Activated CD4-positive, alpha-beta T cell treated with anti-CD3 and anti-CD28 coated beads, Interleukin-2, amount 50 U/mL, for 4 hours (primary cell): Measurements from ENCODE around the gene INTS3.
"Not testable (repeated sequence)": the region's sequence is repeated elsewhere in the genome, so short reads cannot be mapped to it uniquely, and the experiment has no call there.

Experiments used
- DNase-seq, 2 experiments: peaks; one replicate each; pipeline ENCODE4 v3.0.0-alpha.2; 2020

Gene INTS3

DNA sequence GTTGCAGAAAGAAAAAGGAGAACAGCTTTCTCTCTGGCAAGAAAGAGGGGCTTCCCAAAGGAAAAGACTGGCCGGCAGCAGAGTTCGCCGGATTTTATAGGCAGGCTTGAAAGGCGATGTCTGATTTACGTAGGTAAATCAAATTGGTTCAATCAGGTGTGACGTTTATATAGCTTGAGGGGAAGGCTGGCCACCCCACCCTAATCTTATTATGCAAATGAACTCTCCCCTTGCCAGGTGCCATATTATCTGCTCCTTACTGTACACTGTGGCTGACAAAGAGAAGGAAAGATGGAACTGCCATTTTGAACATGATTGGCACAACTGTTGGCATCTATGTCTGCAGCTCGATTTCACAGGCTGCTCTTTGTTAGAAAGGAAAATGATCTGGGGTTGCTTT, 16.8 kb upstream of the INTS3 start:
- DNase-seq = no peak

- DNase-seq = not testable (repeated sequence)
These were observed 11.6 kb upstream of the INTS3 start for GRCh38 chr1:153716211-153716610.

GRCh38 chr1:153717330-153717729, 10.5 kb upstream of the INTS3 start:
- no peak for DNase-seq

GRCh38 chr1:153723687-153724086, 4.2 kb upstream of the INTS3 start:
- no peak for DNase-seq

DNA sequence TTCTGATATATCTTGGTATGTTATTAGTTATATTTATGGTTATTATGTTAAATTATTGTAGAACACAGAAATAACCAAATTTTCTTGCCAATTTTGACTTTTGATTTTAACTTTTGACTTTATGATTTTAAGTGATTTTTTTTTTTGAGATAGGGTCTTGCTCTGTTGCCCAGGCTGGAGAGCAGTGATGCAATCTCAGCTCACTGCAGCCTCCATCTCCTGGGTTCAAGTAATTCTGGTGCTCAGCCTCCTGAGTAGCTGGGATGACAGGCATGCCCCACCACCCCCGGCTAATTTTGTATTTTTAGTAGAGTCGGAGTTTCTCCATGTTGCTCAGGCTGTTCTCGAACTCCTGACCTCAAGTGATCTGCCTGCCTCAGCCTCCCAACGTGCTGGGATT, 3.2 kb upstream of the INTS3 start:
- DNase-seq = not testable (repeated sequence)

DNA sequence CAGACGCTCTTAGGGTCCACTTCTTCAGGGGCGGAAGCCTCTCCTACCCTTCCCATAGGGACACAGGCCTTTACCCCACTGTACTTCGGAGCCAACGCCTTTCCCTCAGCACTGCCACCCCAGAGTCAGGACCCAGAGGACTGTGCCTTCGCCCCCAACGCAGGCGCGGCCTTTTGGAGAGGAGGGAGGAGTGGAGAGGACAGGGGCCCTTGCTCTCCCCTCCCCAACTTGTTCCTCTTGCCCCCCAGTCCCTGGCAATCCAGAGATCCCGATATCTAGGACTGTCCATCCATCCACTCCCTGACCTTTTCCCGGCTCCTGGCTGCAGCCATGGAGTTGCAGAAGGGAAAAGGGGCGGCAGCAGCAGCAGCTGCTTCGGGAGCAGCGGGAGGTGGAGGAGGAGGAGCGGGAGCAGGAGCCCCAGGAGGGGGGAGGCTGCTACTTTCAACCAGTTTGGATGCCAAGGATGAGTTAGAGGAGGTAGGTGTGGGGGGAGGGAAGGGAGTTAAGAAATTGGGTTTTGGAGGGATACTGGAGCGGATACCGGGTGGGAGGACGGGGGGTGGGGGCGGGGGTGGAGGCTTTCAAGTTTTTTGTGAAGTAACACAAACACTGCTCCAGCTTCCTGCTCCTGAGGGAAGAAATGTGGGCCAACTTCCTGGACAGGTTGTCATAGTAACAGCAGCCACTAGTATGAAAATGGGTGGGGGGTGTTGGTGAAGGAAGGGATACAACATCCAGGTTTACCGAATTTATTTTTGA, 636 bp downstream of the INTS3 start:
- DNase-seq = peak; percentile 27

GRCh38 chr1:153730468-153730988, 2.7 kb downstream of the INTS3 start:
- no peak for DNase-seq

DNA sequence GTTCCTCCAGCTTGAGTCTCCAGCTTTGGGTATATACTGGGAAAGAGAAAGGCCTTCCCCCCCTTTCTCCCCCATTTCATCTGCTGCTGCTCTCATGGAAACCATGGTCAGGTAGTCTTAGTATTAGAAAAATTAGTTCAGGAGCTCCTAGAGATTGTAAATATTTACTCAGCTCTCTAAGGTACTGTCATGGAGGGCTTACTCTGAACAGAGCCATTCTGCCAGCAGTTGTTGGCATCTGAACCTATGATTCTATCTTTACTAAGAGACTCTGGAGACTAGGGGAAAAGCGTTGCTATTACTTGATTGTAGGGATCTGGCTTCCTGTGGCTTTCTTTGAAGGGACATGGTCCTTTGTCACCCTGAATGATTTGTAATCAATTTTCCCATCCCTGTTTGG, 6.1 kb downstream of the INTS3 start:
- DNase-seq = no peak

DNA sequence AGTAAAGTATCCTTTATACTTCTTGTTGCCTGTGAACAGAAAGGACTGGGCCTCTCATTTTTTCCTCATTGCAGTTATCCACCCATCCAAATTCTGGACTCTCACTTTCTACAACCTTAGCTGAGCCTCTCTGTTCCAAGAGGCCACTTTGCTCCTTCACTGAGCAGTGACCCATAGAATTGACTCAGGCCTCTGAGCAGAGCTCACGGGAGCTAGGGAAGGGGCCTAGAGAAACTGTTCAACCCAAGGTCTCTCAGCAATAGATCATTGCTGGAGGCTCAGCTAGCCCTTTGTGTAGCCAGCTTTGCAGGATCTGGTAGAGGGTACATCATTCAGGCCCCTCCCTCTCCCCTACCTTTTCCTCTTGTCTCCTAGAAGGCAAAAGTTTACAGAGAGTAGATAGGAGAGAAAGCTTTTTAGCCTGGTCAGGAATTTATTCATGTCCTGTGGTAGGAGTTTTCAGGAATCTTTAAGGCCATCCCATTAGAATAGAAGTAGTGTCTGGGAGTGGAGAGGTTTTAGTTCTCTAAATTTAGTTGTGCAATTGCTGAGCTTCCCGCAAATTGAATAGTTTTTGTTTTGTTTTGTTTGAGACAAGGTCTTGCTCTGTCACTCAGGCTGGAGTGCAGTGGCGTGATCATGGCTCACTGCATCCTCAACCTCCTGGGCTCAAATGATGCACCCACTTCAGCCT, 6.7 kb downstream of the INTS3 start:
- no peak for DNase-seq

- DNase-seq = no peak
These were observed 7.2 kb downstream of the INTS3 start for GRCh38 chr1:153735090-153735420.

DNA sequence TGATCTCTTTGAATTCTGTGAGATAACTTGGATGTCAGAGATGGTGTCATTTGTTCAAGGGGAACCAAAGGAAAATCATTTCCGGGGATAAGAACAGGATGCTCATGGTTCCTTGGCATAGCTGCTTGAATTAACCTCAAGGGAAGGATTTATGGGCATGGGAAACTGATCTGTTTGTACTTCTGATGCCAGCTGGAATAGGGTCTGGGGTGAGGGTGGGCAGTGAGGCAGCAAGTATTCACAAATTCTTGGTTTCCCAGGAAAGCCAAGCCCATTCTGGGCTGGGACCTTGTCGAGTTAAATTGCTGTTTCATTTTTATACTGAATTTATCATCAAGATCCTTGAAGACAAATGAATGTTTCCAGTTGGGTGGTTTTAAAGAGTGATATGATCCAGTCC, 14.1 kb downstream of the INTS3 start:
- no peak for DNase-seq

DNA sequence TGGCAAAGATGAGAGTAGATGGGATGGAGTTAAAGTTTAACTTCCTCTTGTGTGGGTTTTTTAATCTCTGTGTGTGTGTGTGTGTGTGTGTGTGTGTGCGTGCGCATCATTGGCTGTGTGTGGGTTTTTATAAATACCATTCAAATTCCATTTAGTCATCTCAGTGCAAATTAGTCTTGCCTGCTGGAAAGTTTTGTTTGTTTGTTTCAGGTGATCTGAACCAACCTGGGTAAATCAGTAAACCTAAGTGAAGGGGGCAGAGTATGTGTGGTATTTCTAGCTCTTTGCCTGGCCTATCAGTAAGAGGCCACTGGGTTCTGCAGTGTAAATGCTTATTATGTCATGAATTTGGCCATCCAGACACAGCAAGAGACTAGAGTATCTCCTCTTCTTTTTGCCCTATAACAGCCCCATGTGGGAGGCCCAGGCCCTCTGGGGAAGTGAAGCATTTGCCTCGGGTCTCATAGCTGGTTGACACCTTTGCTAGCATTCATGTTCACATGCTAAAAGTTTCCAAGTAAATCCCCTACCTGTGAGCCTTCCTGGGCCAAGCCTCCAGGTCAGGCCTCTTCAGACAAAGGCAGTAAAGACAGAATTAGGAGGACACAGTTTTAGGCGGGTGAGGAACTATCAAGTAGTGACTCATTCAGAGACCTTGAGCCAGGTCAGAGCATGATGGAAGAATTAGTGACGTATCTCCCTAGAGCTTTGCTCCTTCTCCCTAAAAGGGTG, 14.7 kb downstream of the INTS3 start:
- no peak for DNase-seq

DNA sequence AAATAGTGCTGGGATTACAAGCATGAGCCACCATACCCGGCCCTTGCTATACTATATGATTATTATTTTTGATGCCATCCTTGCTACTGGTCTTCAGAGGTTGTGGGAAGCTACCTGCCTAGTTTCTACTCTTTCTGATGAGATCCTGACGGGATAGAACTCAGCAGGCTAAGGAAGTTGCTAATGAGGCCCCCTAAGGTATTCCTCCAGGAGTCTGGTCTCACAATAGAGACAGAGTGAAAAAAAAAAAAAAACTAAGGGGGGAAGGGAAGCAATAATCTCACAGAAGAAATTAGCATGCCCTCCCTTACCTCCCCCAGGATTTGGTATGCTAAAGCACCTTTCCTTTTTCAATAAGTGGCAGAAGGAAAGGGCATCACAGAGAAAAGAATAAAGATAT, 17.6 kb downstream of the INTS3 start:
- no peak for DNase-seq

DNA sequence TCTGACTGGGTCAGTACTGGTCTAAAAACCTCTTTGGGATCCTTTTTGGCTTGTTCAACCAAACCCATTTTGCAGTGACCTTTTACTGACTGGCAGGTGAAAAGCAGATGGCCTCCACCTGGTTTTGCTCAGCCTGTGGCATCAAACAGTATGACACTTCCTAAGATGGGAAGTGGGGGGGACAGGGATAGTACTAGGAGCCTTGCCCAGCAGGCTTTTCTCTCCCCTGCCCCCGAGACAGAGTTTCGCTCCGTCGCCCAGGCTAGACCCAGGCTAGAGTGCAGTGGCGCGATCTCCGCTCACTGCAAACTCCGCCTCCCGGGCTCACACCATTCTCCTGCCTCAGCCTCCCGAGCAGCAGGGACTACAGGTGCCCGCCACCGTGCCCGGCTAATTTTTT, 18.3 kb downstream of the INTS3 start:
- DNase-seq = no peak

- no peak for DNase-seq
These were observed 21.1 kb downstream of the INTS3 start for GRCh38 chr1:153748903-153749302.

DNA sequence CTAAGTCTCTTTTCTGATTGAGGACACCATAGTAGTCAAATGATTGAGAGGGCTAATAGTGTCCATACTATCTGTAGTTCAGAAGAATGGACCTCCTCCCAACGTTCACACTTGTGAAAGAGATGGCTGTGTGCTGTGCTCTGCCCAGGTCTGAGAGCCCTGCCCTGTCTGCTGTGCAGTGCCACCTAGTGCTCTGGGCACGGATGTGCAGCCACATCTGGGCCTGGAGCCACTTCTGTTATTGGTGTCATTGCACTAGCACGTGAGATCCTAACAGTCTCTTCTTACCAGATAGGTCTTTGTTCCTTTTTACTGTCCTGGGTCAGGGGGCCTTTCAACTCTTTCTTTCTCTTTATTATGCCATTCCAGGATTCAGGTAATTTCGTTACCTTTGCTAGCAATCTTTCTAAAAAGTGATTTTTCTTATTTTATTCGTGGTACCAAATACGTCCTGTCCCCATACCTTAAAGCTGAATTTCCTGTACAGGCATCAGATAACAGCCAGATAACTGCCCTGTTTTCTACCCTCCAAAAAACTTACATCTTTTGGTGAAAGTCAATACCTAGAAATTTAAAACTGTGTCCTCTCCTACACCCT, 21.7 kb downstream of the INTS3 start:
- DNase-seq = peak; percentile 69 to 76

GRCh38 chr1:153750026-153750995, 22.5 kb downstream of the INTS3 start:
- no peak for DNase-seq

DNA sequence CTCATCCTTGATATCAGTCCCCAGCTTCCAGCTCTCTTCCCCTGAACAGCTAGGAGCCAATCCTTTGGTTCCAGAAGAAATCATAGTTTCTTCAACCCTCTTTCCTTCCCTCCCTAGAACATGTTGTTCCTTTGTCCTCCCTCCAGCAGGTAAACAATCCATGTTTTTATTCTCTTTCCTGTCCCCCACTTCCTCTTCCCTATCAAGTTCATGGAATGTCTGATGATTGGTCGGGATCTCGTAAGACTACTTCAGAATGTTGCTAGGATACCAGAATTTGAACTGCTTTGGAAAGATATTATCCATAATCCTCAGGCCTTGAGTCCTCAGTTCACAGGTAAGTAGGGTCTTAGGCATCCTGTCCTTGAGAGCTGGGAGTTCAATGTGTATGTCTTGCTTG, 24.2 kb downstream of the INTS3 start:
- no peak for DNase-seq

DNA sequence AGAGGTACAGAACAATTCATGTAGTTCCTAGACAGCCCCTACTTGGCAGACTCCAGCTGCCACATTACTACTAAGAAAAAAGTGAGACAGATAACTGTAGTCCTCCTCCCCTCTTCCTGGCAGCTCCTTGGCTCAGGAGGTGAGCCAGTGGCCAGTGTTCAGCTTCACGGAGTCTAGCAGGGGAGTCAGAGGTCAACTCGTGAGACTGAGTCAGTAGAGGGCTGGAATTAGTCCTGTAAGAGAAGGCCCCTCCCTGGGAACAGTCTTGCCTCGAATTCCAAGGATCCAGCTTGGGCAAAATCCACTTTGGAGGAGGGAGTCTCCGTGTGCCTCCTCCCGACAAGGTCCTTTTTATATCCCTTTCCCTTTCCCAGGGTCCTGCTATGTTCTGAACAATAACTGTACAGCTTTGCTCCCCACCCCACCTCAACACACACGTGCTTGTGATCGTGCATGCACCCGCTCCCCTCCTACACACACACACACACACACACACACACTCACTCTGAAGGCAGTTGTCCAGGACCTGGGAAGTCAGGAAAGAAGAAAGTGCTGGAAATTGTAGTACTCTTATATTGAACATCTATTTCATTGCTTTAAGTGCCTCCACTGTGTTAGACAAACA, 24.8 kb downstream of the INTS3 start:
- no peak for DNase-seq

DNA sequence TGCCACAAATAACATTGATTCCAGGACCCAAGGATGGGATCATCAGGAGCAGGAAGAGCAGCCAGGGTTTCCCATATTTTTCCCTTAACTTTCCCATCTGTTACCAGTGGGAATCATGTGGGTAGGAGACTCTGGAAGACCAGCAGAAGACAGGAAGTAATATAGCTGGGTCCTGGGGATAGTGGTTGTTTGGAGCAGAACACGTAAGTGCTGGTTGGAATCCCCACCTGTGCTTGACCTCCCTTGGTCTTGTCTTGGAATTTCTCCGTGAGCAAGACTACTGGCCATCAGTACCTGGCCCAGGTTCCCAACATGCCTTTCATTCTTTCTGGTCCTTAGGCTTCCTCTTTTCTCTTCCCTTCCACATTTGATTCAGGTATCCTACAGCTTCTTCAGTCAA, 26.4 kb downstream of the INTS3 start:
- no peak for DNase-seq

DNA sequence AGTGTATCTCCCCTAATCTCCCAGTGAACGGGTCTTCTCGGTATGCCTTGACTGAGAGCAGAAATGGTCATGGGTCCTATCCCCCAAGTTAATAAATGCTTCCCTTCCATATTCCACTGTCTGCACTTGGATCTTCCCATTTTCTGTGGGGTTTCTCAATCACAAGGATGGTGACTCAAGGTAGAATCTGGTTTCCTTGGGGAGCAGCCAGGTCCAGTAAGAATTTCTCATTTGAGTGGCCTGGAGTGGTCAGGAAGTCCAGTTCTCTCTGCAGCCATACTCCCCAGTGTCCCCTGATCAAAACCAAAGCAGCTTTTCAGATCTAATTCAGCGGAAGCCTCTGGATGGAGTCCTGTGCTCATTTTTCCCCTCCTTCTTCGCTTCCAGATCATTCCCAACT, 32.6 kb downstream of the INTS3 start:
- no peak for DNase-seq
